ENCODE results near the gene IRX2.

The IRX2 gene

DNA sequence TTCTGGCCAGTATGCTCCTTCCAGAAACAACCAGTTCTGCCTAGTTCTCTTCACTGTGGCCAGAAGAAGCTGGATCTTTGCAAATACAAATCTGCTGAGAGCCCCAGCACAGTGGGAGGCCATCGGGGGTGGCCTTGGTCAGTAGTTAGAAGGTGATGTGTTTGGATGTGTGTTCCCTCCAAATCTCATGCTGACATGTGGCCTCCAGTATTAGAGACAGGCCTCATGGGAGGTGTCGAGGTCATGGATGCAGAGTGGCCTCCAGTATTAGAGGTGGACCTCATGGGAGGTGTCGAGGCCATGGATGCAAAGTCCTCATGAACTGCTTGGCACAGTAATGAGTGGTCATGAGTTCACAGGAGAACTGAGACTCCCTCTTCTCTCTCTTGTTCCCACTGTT lies 7.6 kb upstream of the IRX2 start:
- Histone ChIP-seq H2AFZ (ENCODE audit: low read depth, low read length) (no peak overlapping the region), H2AK5ac (ENCODE audit: low read length, severe bottlenecking) (no peak overlapping the region), H3K9ac (ENCODE audit: low read length) (no peak overlapping the region), H3K36me3 (ENCODE audit: control insufficient read depth in 1 of 2, insufficient read depth in 2 of 2, low read depth in 1 of 2, low read length in 2 of 2) (no peaks in the 10 kb centered on the region), H3K27ac (ENCODE audit: low read length, poor library complexity, severe bottlenecking) (no peak overlapping the region), H2BK12ac (ENCODE audit: low read length in 2 of 2) (no peak overlapping the region), H3K79me1 (replicated peaks; ENCODE audit: low read length, poor library complexity, severe bottlenecking) (no peaks in the 10 kb centered on the region), H2BK120ac (ENCODE audit: low read depth, low read length) (no peak overlapping the region), H3K4me2 (ENCODE audit: low read length, poor library complexity, severe bottlenecking) (no peak overlapping the region), H2BK5ac (ENCODE audit: low read depth, low read length, poor library complexity, severe bottlenecking) (no peak overlapping the region), H4K8ac (ENCODE audit: low read length) (no peak overlapping the region), H3K23ac (ENCODE audit: low read length in 2 of 2) (no peak overlapping the region), H3K4ac (ENCODE audit: low read depth in 1 of 2, low read length in 2 of 2) (no peak overlapping the region), H3K14ac (ENCODE audit: low read length in 2 of 2) (no peak overlapping the region), H4K91ac (ENCODE audit: low read length) (no peak overlapping the region), H2BK15ac (ENCODE audit: low read depth, poor library complexity, severe bottlenecking) (no peak overlapping the region), H3K4me3 (ENCODE audit: insufficient read depth in 1 of 2, low read depth in 1 of 2, low read length in 2 of 2) (no peak overlapping the region), H3K27me3 (ENCODE audit: control insufficient read depth in 1 of 2, insufficient read depth in 1 of 2, low read length in 2 of 2) (peaks cover 8 to 44% of the 10 kb centered on the region in 2 experiments), H3K4me1 (ENCODE audit: control insufficient read depth, insufficient read depth, low read depth, low read length) (peaks cover 8% of the 10 kb centered on the region), H3K18ac (ENCODE audit: low read depth in 1 of 2, low read length in 2 of 2) (no peak overlapping the region), H3K9me3 (ENCODE audit: control insufficient read depth, low read length) (no peaks in the 10 kb centered on the region)
- DNase-seq = no peak
- WGBS = 77% methylated on average over 3 of the region's 3 CpGs

DNA sequence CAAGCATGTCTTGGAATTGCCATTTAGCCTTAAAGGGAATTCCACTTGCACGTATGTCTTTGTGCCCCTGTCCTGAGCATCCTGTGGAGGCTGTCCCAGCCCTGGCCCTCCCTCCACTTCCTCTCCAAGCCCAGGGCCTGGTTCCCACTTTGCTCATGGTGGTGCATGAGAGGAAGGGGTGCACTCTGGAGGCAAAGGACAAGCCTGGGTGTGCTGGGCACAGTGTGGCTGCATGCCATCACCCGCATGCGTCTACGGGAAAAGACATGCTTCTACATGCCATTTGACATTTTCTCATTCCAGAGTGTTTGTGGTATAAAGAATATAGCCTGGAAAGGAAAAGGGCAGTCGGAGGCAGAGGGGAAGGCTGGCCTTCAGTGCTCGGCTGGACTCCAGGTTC lies 7.2 kb upstream of the IRX2 start:
- H2AFZ ChIP-seq (ENCODE audit: low read depth, low read length) = no peak overlapping the region
- DNase-seq = no peak
- H3K27me3 ChIP-seq (ENCODE audit: control insufficient read depth in 1 of 2, insufficient read depth in 1 of 2, low read length in 2 of 2) = peaks cover 8 to 49% of the 10 kb centered on the region in 2 experiments
- H3K4me1 ChIP-seq (ENCODE audit: control insufficient read depth, insufficient read depth, low read depth, low read length) = peaks cover 8% of the 10 kb centered on the region
- no peak overlapping the region for H2BK15ac ChIP-seq (ENCODE audit: low read depth, poor library complexity, severe bottlenecking)
- H3K36me3 ChIP-seq (ENCODE audit: control insufficient read depth in 1 of 2, insufficient read depth in 2 of 2, low read depth in 1 of 2, low read length in 2 of 2) = no peaks in the 10 kb centered on the region
- H2BK12ac ChIP-seq (ENCODE audit: low read length in 2 of 2) = no peak overlapping the region
- 78% methylated on average over 3 of the region's 6 CpGs for WGBS
- H4K8ac ChIP-seq (ENCODE audit: low read length) = no peak overlapping the region
- H4K91ac ChIP-seq (ENCODE audit: low read length) = no peak overlapping the region
- no peak overlapping the region for H3K9ac ChIP-seq (ENCODE audit: low read length)
- no peak overlapping the region for H3K4me2 ChIP-seq (ENCODE audit: low read length, poor library complexity, severe bottlenecking)
- H3K14ac ChIP-seq (ENCODE audit: low read length in 2 of 2) = no peak overlapping the region
- H3K4ac ChIP-seq (ENCODE audit: low read depth in 1 of 2, low read length in 2 of 2) = no peak overlapping the region
- no peaks in the 10 kb centered on the region for H3K79me1 ChIP-seq (replicated peaks; ENCODE audit: low read length, poor library complexity, severe bottlenecking)
- H3K4me3 ChIP-seq (ENCODE audit: insufficient read depth in 1 of 2, low read depth in 1 of 2, low read length in 2 of 2) = peak overlapping the region in 1 of 2 experiments; percentile 4
- no peak overlapping the region for H3K18ac ChIP-seq (ENCODE audit: low read depth in 1 of 2, low read length in 2 of 2)
- no peak overlapping the region for H2AK5ac ChIP-seq (ENCODE audit: low read length, severe bottlenecking)
- no peak overlapping the region for H2BK5ac ChIP-seq (ENCODE audit: low read depth, low read length, poor library complexity, severe bottlenecking)
- H3K27ac ChIP-seq (ENCODE audit: low read length, poor library complexity, severe bottlenecking) = no peak overlapping the region
- no peak overlapping the region for H2BK120ac ChIP-seq (ENCODE audit: low read depth, low read length)
- H3K23ac ChIP-seq (ENCODE audit: low read length in 2 of 2) = no peak overlapping the region
- H3K9me3 ChIP-seq (ENCODE audit: control insufficient read depth, low read length) = no peaks in the 10 kb centered on the region

DNA sequence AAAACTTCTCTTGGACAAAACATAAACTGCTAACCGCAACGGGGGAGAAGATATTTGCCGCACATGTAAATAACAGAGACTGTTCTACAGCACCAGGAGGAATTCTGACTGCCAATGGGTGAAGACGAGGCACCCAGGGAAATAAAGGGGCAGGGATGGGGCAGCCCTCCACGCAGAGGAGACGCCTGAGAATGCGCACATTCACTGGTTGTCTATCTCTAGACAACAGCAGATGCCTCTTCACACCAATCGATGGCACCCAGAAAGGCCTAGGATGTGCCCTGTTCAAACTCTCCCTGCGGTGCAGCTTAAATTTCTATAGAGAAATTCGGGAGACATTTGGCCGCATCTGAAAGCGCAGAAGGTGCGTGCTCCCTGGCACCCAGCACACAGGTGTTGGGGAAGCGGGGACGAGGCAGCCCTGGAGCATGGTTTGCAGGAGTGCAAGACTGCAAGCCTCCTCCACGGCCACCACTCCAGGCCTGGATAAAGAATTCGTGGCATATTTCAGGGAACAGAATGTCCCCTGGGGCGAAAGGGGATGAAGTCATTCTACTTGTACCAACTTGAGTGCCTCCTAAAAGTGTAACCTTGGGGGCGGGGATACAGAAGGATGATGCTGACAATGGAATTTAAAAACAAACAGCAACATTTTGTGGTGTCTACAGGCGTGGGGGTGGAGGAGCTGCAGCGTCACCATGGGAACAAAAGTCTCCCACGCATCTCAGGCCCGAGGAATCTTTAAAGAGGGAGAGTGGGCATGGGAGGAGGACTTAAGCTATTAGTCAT lies 6.3 kb upstream of the IRX2 start:
- Histone ChIP-seq H3K79me1 (replicated peaks; ENCODE audit: low read length, poor library complexity, severe bottlenecking) (no peaks in the 10 kb centered on the region), H3K4ac (ENCODE audit: low read depth in 1 of 2, low read length in 2 of 2) (no peak overlapping the region), H3K27me3 (ENCODE audit: control insufficient read depth in 1 of 2, insufficient read depth in 1 of 2, low read length in 2 of 2) (peaks cover 2 to 58% of the 10 kb centered on the region in 2 experiments), H4K8ac (ENCODE audit: low read length) (no peak overlapping the region), H4K91ac (ENCODE audit: low read length) (no peak overlapping the region), H2AK5ac (ENCODE audit: low read length, severe bottlenecking) (no peak overlapping the region), H3K4me1 (ENCODE audit: control insufficient read depth, insufficient read depth, low read depth, low read length) (peaks cover 8% of the 10 kb centered on the region), H3K36me3 (ENCODE audit: control insufficient read depth in 1 of 2, insufficient read depth in 2 of 2, low read depth in 1 of 2, low read length in 2 of 2) (no peaks in the 10 kb centered on the region), H3K23ac (ENCODE audit: low read length in 2 of 2) (no peak overlapping the region), H3K18ac (ENCODE audit: low read depth in 1 of 2, low read length in 2 of 2) (no peak overlapping the region), H3K14ac (ENCODE audit: low read length in 2 of 2) (no peak overlapping the region), H2BK15ac (ENCODE audit: low read depth, poor library complexity, severe bottlenecking) (no peak overlapping the region), H3K9me3 (ENCODE audit: control insufficient read depth, low read length) (no peaks in the 10 kb centered on the region), H2BK5ac (ENCODE audit: low read depth, low read length, poor library complexity, severe bottlenecking) (no peak overlapping the region), H2BK120ac (ENCODE audit: low read depth, low read length) (no peak overlapping the region), H2BK12ac (ENCODE audit: low read length in 2 of 2) (no peak overlapping the region), H3K4me2 (ENCODE audit: low read length, poor library complexity, severe bottlenecking) (no peak overlapping the region), H3K9ac (ENCODE audit: low read length) (no peak overlapping the region), H3K4me3 (ENCODE audit: insufficient read depth in 1 of 2, low read depth in 1 of 2, low read length in 2 of 2) (peak overlapping the region in 1 of 2 experiments; percentile 89), H2AFZ (ENCODE audit: low read depth, low read length) (no peak overlapping the region), H3K27ac (ENCODE audit: low read length, poor library complexity, severe bottlenecking) (no peak overlapping the region)
- DNase-seq = no peak
- 30% methylated on average over 23 of the region's 23 CpGs for WGBS

DNA sequence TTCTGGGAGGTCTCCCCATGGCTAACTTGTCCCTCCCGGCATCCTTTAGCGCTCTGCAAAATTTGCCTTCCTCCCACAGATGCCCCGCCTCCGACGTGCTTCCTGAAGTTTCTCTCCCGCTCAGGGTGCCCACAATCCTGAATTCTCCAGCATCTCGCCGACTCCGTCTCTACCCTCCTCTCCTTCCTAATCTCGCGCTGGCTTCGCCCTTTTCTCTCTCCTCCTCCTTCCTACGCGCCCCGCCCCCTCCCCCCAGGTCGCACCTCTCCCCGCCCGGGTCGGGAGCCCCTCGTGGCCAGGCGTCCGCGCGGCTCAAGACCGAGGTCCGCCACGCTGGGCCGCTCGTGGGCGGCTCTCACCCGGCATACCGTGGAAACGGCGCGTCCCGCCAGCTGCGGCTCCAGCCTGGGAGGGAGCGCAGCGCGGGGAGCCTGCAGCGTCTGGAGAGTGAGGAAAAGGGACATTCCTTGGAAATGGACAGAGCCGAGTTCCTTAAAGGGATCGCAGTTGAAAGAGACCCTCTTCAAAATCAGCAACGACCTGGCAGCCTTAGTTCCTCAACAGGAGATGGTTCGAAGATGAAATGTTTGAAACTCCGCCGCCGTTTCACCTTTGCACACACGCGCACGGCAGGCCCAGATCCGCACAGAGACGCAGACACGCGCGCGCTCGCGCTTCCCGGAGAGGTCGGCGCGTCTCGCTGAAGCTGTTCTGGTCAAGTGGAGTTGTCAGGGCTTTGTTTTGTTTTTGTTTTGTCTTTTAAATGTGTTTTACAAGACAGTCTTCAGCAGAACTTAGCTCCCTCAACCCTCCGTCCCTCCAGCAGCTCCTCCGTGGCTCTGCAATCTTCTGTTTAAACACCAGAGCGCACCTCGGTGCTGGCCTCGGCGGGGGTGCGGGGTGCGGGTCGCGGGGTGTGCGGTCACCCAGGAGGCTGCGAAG lies 5.0 kb upstream of the IRX2 start:
- Histone ChIP-seq H2AK5ac (ENCODE audit: low read length, severe bottlenecking) (no peak overlapping the region), H3K4me2 (ENCODE audit: low read length, poor library complexity, severe bottlenecking) (peak overlapping the region; percentile 44), H3K36me3 (ENCODE audit: control insufficient read depth in 1 of 2, insufficient read depth in 2 of 2, low read depth in 1 of 2, low read length in 2 of 2) (no peaks in the 10 kb centered on the region), H2BK5ac (ENCODE audit: low read depth, low read length, poor library complexity, severe bottlenecking) (no peak overlapping the region), H3K14ac (ENCODE audit: low read length in 2 of 2) (no peak overlapping the region), H3K9me3 (ENCODE audit: control insufficient read depth, low read length) (no peaks in the 10 kb centered on the region), H3K79me1 (replicated peaks; ENCODE audit: low read length, poor library complexity, severe bottlenecking) (no peaks in the 10 kb centered on the region), H3K27me3 (ENCODE audit: control insufficient read depth in 1 of 2, insufficient read depth in 1 of 2, low read length in 2 of 2) (peaks cover 0 to 66% of the 10 kb centered on the region in 2 experiments), H3K18ac (ENCODE audit: low read depth in 1 of 2, low read length in 2 of 2) (no peak overlapping the region), H3K4me3 (ENCODE audit: insufficient read depth in 1 of 2, low read depth in 1 of 2, low read length in 2 of 2) (peak overlapping the region in 1 of 2 experiments; percentile 89), H3K4me1 (ENCODE audit: control insufficient read depth, insufficient read depth, low read depth, low read length) (peaks cover 16% of the 10 kb centered on the region), H3K4ac (ENCODE audit: low read depth in 1 of 2, low read length in 2 of 2) (no peak overlapping the region), H2AFZ (ENCODE audit: low read depth, low read length) (no peak overlapping the region), H3K23ac (ENCODE audit: low read length in 2 of 2) (no peak overlapping the region), H3K27ac (ENCODE audit: low read length, poor library complexity, severe bottlenecking) (no peak overlapping the region), H2BK120ac (ENCODE audit: low read depth, low read length) (no peak overlapping the region), H2BK12ac (ENCODE audit: low read length in 2 of 2) (no peak overlapping the region), H4K91ac (ENCODE audit: low read length) (no peak overlapping the region), H2BK15ac (ENCODE audit: low read depth, poor library complexity, severe bottlenecking) (no peak overlapping the region), H4K8ac (ENCODE audit: low read length) (no peak overlapping the region), H3K9ac (ENCODE audit: low read length) (peak overlapping the region; percentile 82)
- WGBS = 2% methylated on average over 71 of the region's 76 CpGs
- no peak for DNase-seq
